ENCODE data around the gene EPHB2.

DNA sequence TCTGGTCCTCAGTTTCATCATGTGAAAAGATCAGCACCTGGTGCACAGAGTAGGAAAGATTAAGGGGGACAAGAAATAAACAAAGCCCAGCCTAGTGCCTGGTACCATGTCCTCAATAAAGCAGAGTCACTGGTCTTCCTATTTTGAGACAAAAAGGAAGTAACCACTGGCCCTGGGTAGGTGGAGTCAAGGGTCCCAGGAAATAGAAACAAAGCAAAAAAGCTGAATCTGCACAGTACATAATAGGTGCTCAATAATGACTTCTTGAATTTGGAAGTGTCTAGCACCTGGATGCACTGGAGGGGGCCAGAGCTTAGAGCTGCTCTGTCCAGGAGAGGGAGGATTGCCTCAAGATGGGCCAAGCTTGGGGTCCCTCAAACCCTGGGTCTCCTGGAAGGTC is 1.9 kb upstream of the EPHB2 start:
- no peak for TF ChIP-seq EP300 (IDR thresholded peaks at IDR 0.05)
- TF ChIP-seq, protein P1, sequence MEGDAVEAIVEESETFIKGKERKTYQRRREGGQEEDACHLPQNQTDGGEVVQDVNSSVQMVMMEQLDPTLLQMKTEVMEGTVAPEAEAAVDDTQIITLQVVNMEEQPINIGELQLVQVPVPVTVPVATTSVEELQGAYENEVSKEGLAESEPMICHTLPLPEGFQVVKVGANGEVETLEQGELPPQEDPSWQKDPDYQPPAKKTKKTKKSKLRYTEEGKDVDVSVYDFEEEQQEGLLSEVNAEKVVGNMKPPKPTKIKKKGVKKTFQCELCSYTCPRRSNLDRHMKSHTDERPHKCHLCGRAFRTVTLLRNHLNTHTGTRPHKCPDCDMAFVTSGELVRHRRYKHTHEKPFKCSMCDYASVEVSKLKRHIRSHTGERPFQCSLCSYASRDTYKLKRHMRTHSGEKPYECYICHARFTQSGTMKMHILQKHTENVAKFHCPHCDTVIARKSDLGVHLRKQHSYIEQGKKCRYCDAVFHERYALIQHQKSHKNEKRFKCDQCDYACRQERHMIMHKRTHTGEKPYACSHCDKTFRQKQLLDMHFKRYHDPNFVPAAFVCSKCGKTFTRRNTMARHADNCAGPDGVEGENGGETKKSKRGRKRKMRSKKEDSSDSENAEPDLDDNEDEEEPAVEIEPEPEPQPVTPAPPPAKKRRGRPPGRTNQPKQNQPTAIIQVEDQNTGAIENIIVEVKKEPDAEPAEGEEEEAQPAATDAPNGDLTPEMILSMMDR (IDR thresholded peaks at IDR 0.05), result no peak
